A549 treated with GW870086 at 1 μM for 4 hours (cell line): ENCODE results near the gene AMBN. TPM values are rescaled to one million over a fixed set of nuclear protein-coding genes. Genes with fewer than 3 reads are reported as not detected.

Source experiments
- total RNA-seq: library from RNA; stranded (reverse); fragments of 200-300 nt; extraction: Qiagen RNA extraction; gene quantifications from 5 replicates; pipeline ENCODE4 v1.2.3, GENCODE V29; 2022; ENCODE audit warnings: low read depth

Gene AMBN, protein sequence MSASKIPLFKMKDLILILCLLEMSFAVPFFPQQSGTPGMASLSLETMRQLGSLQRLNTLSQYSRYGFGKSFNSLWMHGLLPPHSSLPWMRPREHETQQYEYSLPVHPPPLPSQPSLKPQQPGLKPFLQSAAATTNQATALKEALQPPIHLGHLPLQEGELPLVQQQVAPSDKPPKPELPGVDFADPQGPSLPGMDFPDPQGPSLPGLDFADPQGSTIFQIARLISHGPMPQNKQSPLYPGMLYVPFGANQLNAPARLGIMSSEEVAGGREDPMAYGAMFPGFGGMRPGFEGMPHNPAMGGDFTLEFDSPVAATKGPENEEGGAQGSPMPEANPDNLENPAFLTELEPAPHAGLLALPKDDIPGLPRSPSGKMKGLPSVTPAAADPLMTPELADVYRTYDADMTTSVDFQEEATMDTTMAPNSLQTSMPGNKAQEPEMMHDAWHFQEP
- total RNA-seq = not detected in 5 replicates

DNA sequence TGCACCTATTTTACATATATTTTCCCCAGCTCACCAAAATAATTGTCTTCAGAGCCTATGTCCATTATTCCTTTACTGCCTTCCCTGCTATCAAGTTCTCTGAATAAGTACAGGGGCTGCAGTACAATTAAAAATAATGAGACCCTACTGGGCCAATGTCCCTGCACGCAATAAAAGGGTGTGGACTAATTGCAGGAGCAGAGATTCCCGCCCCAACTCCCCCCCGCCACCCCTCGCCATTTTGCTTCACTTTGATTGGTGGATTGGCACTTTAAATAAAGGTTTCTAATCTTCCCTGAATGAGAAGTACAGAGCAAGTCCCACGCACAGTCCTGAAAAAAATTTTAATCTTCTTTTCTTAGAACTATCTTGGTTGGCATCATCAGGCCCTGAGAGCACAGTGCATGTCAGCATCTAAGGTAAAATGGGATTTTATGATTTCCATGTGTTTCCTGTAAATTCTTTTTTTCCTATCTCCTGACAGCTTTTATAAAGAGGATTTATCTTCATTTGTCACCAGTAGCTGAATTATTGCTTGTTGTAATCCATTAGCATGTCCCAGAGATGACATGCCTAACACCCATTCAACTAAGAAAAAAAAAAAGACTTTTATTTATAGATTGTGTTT, at the start of gene AMBN:
Gene AMBN, plus strand, starts transcription at position 302 of the 628 bp plus-strand sequence. Its CDS starts 103 bp downstream, at position 405.

DNA sequence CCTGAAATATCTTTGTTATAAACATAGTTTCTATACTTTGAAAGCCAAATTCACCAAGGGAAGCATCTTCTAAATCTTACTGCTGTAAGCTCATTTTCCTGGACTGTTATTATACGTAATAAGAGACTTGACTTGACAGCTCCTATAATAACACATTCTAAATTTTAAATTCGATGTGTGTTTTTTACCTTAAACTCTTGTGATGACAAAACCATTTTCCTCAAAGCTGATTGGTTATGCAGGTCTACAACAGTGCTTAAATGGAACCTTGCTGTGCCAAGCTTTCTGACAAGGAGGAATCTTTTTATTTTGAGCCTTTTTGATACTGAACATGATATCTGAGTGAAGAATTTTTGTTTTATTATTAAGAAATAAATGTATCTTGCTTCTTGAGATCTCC, 36.4 kb downstream of the AMBN start, which contains the start of gene ENAM:
Gene ENAM, plus strand, starts transcription at position 301 of the 400 bp plus-strand sequence. CDS start 757 bp downstream, outside the sequence.

Other genes with a start within 250 kb of the AMBN start
- not detected in 5 replicates for gene SMR3A, start 231.5 kb upstream of the AMBN start, total RNA-seq
- gene SMR3B, start 209.1 kb upstream of the AMBN start, total RNA-seq = not detected in 5 replicates
- gene OPRPN, start 194.3 kb upstream of the AMBN start, total RNA-seq = not detected in 5 replicates
- gene MUC7, start 120.1 kb upstream of the AMBN start, total RNA-seq = not detected in 5 replicates
- not detected in 5 replicates for gene AMTN, start 73.7 kb upstream of the AMBN start, total RNA-seq
- gene ENAM, start 36.5 kb downstream of the AMBN start, total RNA-seq = not detected in 5 replicates
- 0.13 to 0.66 TPM in 2 of 5 replicates, not detected in the others for gene JCHAIN, start 74.3 kb downstream of the AMBN start, total RNA-seq
- gene UTP3, start 96.3 kb downstream of the AMBN start, total RNA-seq = 34.6 to 43.0 TPM (median 36.8 TPM) in 5 replicates
- gene RUFY3, start 129.7 kb downstream of the AMBN start, total RNA-seq = 6.3 to 7.3 TPM (median 7.0 TPM) in 5 replicates
- 75.6 to 81.3 TPM (median 78.5 TPM) in 5 replicates for gene GRSF1, start 247.6 kb downstream of the AMBN start, total RNA-seq